Measurements from ENCODE around the gene LRRC52. TPM values are rescaled to one million over a fixed set of nuclear protein-coding genes. Genes with fewer than 3 reads are reported as not detected.
"Not testable (repeated sequence)": the region's sequence is repeated elsewhere in the genome, so short reads cannot be mapped to it uniquely, and the experiment has no call there.

Gene LRRC52
- polyA plus RNA-seq, 1 of the 3 experiments (the other 2 are of a cell fraction) = not detected

- TF ChIP-seq, protein P1, sequence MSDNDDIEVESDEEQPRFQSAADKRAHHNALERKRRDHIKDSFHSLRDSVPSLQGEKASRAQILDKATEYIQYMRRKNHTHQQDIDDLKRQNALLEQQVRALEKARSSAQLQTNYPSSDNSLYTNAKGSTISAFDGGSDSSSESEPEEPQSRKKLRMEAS (IDR thresholded peaks at IDR 0.05; ENCODE audit: low read depth) = no peak
- TF ChIP-seq SMC3 (IDR thresholded peaks at IDR 0.05; ENCODE audit: low read depth, low read length) (no peak), MEF2A (IDR thresholded peaks at IDR 0.05; ENCODE audit: borderline replicate concordance, low read depth) (no peak)
Measured at GRCh38 chr1:165580931-165581871, 37.4 kb downstream of the LRRC52 start (continued).

DNA sequence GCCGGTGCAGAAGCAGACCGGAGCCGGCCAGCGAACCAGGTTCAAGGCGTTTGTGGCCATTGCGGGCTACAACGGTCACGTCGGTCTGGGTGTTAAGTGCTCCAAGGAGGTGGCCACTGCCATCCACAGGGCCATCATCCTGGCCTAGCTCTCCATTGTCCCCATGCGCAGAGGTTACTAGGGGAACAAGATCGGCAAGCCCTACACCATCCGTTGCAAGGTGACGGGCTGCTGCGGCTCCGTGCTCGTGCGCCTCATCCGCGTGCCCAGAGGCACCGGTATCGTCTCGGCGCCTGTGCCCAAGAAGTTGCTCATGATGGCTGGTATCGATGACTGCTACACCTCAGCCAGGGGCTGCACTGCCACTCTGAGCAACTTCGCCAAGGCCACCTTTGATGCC is 38.1 kb downstream of the LRRC52 start:
- ChIA-PET POLR2A (no interaction called here), CTCF (interaction anchor here (1.4 to 1.8 kb wide), 2 partner anchors 11 to 188 kb away, joined by 4 to 6 read pairs; no protein-coding TSS in a partner anchor)
- Histone ChIP-seq H3K9me2 (no peaks in the 10 kb centered on the region), H3F3A (replicated peaks; ENCODE audit: insufficient read depth) (no peaks in the 10 kb centered on the region), H3K36me3 (replicated peaks in 1 of 2; ENCODE audit: control insufficient read depth in 1 of 2, insufficient read depth in 2 of 2, low read length in 1 of 2) (no peaks in the 10 kb centered on the region), H3K9me3 (no peaks in the 10 kb centered on the region), H3K4me2 (no peak overlapping the region), H3K79me2 (ENCODE audit: insufficient read depth) (no peaks in the 10 kb centered on the region), H4K20me1 (ENCODE audit: insufficient read depth) (no peaks in the 10 kb centered on the region), H3K27ac (ENCODE audit: low read depth in 2 of 2, low read length in 1 of 2) (no peak overlapping the region), H3K9ac (no peak overlapping the region), H2AFZ (ENCODE audit: low read depth) (no peak overlapping the region), H3K4me3 (ENCODE audit: low read depth in 2 of 2, low read length in 1 of 2) (no peak overlapping the region), H3K27me3 (ENCODE audit: insufficient read depth) (no peaks in the 10 kb centered on the region), H3K4me1 (ENCODE audit: control insufficient read depth in 1 of 2, insufficient read depth in 2 of 2, low read depth in 1 of 2, low read length in 1 of 2) (no peaks in the 10 kb centered on the region)
- 74% methylated on average over 11 of the region's 25 CpGs for whole genome bisulfite sequencing (ENCODE audit: low lambda C conversion rate)
- DNase-seq = no peak
- TF ChIP-seq, protein P2, sequence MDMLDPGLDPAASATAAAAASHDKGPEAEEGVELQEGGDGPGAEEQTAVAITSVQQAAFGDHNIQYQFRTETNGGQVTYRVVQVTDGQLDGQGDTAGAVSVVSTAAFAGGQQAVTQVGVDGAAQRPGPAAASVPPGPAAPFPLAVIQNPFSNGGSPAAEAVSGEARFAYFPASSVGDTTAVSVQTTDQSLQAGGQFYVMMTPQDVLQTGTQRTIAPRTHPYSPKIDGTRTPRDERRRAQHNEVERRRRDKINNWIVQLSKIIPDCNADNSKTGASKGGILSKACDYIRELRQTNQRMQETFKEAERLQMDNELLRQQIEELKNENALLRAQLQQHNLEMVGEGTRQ (IDR thresholded peaks at IDR 0.05; ENCODE audit: borderline replicate concordance, low read depth, low read length) = no peak
- TF ChIP-seq RCOR1 (IDR thresholded peaks at IDR 0.05; ENCODE audit: low read length) (no peak), EP300 (IDR thresholded peaks at IDR 0.05; ENCODE audit: borderline replicate concordance in 1 of 2, low read depth in 1 of 2, low read length in 1 of 2) (no peak)

- ChIA-PET POLR2A (no interaction called here), CTCF (interaction anchor here (1.5 to 16.7 kb wide), 2 partner anchors 190 to 218 kb away, joined by 5 to 277 read pairs; no protein-coding TSS in a partner anchor)
- no peak overlapping the region for H3K4me3 ChIP-seq (ENCODE audit: low read depth in 2 of 2, low read length in 1 of 2)
- no peak overlapping the region for H2AFZ ChIP-seq (ENCODE audit: low read depth)
- H3F3A ChIP-seq (replicated peaks; ENCODE audit: insufficient read depth) = no peaks in the 10 kb centered on the region
- H3K27me3 ChIP-seq (ENCODE audit: insufficient read depth) = no peaks in the 10 kb centered on the region; the same call in 1 of the 2 replicates
- H3K9ac ChIP-seq = no peak overlapping the region
- DNase-seq = no peak
- no peak overlapping the region for H3K27ac ChIP-seq (ENCODE audit: low read depth in 2 of 2, low read length in 1 of 2)
- H3K9me3 ChIP-seq = no peaks in the 10 kb centered on the region
- H3K4me2 ChIP-seq = no peak overlapping the region
- H4K20me1 ChIP-seq (ENCODE audit: insufficient read depth) = no peaks in the 10 kb centered on the region
- H3K9me2 ChIP-seq = no peaks in the 10 kb centered on the region
- H3K4me1 ChIP-seq (ENCODE audit: control insufficient read depth in 1 of 2, insufficient read depth in 2 of 2, low read depth in 1 of 2, low read length in 1 of 2) = no peaks in the 10 kb centered on the region
- TF ChIP-seq RFX5 (IDR thresholded peaks at IDR 0.05; ENCODE audit: low read length) (no peak), MEF2A (IDR thresholded peaks at IDR 0.05; ENCODE audit: borderline replicate concordance, low read depth) (no peak)
- 3% methylated on average over 3 of the region's 3 CpGs for WGBS (ENCODE audit: low lambda C conversion rate)
- H3K36me3 ChIP-seq (replicated peaks in 1 of 2; ENCODE audit: control insufficient read depth in 1 of 2, insufficient read depth in 2 of 2, low read length in 1 of 2) = no peaks in the 10 kb centered on the region
- H3K79me2 ChIP-seq (ENCODE audit: insufficient read depth) = no peaks in the 10 kb centered on the region
Measured at GRCh38 chr1:165586398-165586797, 42.6 kb downstream of the LRRC52 start.

GRCh38 chr1:165591391-165591790 is 47.6 kb downstream of the LRRC52 start:
- H3K79me2 ChIP-seq (ENCODE audit: insufficient read depth); H2AFZ ChIP-seq (ENCODE audit: low read depth); H3K27ac ChIP-seq (ENCODE audit: low read depth in 2 of 2, low read length in 1 of 2); H3F3A ChIP-seq (replicated peaks; ENCODE audit: insufficient read depth); H3K4me3 ChIP-seq (ENCODE audit: low read depth in 2 of 2, low read length in 1 of 2); H3K9me3 ChIP-seq; H3K9ac ChIP-seq; H3K4me1 ChIP-seq (ENCODE audit: control insufficient read depth in 1 of 2, insufficient read depth in 2 of 2, low read depth in 1 of 2, low read length in 1 of 2); H3K4me2 ChIP-seq; H4K20me1 ChIP-seq (ENCODE audit: insufficient read depth); H3K27me3 ChIP-seq (ENCODE audit: insufficient read depth); H3K9me2 ChIP-seq; DNase-seq; POLR2A ChIA-PET; H3K36me3 ChIP-seq (replicated peaks in 1 of 2; ENCODE audit: control insufficient read depth in 1 of 2, insufficient read depth in 2 of 2, low read length in 1 of 2): not testable (repeated sequence)
- 39% methylated on average over 4 of the region's 4 CpGs for WGBS (ENCODE audit: low lambda C conversion rate)
- CTCF ChIA-PET = interaction anchor here (0.6 to 16.7 kb wide), 14 partner anchors 10 to 446 kb away, joined by 3 to 277 read pairs (median 9); no protein-coding TSS in a partner anchor

Data from SK-N-SH (cell line).